CD4-positive, alpha-beta T cell treated with Interleukin-21 for 1 hour (primary cell): ENCODE measurements around the gene LAMP2.
"Not testable (repeated sequence)": the region's sequence is repeated elsewhere in the genome, so short reads cannot be mapped to it uniquely, and the experiment has no call there.

Experiments used
- DNase-seq: peaks from one replicate; pipeline ENCODE4 v3.0.0-alpha.2; 2020

The LAMP2 gene

GRCh38 chrX:120468825-120469525 is at the start of gene LAMP2:
Gene LAMP2 (minus strand): TSS chrX:120469296. CDS start chrX:120469169, 127 bp downstream.
- DNase-seq: peak; percentile 84

GRCh38 chrX:120517936-120518335 is 48.8 kb upstream of the LAMP2 start:
- no peak for DNase-seq

DNA sequence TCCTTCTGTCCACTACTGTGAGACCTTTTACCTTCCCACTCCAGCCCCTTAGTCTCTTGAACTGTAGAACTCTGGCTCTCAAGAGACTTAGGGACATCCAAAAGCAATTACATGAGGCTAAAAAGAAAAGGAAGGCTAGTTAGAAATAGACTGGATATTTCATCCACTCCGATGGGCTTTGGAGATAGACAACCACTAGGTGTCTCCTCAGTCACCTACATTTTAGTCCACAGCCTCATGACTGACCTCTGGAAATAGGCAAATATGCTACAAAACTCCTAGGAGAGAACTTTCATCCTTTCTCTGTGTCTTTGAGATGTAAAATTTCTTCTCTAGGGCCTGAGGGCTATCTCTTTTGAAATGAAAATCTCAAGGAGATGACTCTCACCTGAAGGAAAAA is 45.1 kb upstream of the LAMP2 start:
- DNase-seq: no peak

GRCh38 chrX:120512627-120513026 is 43.5 kb upstream of the LAMP2 start:
- DNase-seq: no peak

- DNase-seq: no peak
Measured at GRCh38 chrX:120512222-120512621, 43.1 kb upstream of the LAMP2 start.

DNA sequence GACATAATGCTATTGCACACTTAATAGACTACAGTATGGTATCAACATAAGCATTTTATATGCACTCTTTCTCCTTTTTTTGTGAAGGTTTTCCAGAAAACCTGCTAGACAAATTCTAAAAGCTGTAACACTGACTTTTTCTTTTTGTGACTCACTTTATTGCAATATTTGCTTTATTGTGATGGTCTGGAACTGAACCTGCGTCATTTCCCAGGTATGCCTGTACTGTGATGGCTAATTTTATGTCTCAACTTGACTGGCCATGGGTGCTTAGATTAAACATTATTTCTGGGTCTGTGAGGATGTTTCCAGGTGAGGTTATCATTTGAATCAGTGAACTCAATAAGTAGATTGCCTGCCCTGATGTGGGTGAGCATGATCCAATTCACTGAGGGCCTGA is 35.5 kb upstream of the LAMP2 start:
- DNase-seq: no peak

GRCh38 chrX:120499301-120500072 is 30.4 kb upstream of the LAMP2 start:
- DNase-seq: no peak

- not testable (repeated sequence) for DNase-seq
Measured at GRCh38 chrX:120490119-120490518, 21.0 kb upstream of the LAMP2 start.

DNA sequence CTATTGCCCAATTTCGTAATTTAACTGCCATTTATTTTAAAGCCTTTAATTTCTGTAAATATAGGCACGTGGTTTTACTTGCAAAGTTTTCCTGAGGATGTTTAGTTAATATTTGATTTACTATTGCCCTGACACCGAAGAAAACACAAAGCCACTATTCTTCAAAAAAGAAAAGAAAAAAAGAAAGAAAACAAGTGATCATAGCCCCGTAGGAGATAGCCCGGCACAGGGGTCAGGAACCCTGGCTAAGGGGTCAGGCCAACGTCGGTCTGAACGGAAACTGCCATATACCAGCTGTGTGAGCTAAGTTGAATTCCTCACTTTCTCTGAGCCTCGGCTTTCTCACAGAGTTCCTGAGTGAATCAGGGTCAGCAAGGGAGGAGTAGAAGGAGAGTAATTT is 17.7 kb upstream of the LAMP2 start:
- no peak for DNase-seq

- DNase-seq: peak; percentile 72
Measured at GRCh38 chrX:120485638-120486520, 16.8 kb upstream of the LAMP2 start.

GRCh38 chrX:120485315-120485637 is 16.2 kb upstream of the LAMP2 start:
- no peak for DNase-seq

DNA sequence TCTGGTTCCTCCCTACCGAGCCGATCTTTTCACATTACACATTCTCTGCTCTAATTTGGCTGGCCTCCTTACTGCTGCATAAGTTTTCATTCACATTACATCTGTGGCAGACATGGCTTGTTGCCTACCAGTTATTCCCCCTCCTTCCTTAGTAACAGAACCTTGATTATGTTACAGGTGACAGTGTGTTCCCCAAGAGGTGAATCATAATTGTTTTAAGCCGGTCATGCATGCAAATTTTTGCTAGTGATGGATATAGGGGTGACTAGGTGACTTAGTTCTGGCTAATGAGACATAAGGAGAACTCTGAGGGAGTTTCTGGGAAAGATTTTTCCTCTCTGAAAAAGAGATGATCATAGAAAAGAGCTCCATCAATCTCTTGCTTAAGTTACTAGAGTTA is 8.4 kb upstream of the LAMP2 start:
- DNase-seq: no peak

DNA sequence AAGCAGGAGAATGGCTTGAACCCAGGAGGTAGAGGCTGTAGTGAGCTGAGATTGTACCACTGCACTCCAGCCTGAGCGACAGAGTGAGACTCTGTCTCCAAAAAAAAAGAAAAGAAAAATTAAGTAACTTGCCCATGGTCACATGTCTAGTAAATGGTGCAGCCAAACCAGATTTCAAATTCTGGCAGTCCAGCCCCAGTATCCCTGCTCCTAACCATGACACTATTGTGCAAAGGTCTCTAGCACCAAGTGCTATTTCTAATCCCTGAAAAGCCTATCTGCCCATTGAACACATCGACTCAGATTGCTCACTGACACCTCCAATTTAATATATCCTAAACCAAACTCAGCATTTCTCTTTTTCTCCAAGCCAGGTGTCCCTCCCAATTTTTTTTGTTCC is 7.6 kb upstream of the LAMP2 start:
- no peak for DNase-seq

DNA sequence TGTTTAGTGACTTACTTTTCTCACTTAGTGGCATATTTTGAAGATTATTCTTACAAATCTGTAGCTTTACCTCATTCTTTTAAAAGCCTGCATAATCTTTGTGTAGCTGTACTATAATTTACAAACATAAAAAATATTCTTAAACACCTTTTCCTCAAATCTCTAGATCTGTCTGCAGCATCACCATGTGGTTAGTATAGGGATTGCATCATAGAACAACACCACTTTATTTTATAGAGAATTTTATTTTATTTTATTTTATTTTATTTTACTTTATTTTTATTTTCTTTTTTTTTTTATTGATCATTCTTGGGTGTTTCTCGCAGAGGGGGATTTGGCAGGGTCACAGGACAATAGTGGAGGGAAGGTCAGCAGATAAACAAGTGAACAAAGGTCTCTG is 6.4 kb upstream of the LAMP2 start:
- peak; percentile 51 for DNase-seq

DNA sequence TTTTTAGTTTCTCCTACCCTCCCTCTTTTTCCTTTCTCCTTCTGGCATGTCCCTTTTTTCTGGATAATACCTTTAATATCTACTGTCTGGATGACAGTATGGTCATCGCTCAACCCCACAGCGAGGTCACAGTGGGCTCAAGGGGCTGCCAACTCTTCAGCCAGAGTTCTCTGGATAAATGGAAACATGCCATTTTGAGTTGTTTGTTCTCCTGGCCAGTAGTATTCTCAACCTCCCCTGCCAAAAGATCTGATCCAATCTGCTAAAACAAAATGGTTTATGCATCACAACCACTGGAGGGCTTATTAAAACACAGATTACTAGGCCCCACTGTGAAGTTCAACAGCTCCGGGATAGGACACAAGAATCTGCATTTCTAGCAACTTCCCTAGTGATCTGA is 5.0 kb upstream of the LAMP2 start:
- no peak for DNase-seq

DNA sequence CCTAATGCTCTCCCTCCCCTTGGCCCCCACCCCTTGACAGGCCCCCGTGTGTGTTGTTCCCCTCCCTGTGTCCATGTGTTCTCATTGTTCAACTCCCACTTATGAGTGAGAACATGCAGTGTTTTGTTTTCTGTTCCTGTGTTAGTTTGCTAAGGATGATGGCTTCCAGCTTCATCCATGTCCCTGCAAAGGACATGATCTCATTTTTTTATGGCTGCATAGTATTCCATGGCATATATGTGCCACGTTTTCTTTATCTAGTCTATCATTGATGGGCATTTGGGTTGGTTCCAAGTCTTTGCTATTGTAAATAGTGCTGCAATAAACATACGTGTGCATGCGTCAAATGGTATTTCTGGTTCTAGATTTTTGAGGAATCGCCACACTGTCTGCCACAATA is 561 bp upstream of the LAMP2 start:
- not testable (repeated sequence) for DNase-seq

DNA sequence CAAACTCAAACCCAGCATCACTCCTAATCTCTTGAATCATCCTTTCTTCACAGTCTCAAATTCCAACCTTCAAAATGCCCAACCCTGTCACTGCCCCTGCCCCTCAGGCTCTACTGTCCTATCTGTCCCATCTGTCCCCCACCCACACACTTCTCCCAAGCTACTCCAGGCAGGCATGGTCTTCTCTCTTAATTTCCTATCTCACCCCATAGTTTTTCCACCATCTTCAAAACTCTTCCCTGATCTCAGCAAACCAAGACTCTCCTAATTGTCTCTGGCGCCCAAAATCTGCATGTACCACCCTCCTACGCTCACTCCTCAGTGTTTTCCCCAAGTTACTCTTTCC is 644 bp downstream of the LAMP2 start:
- DNase-seq: no peak

DNA sequence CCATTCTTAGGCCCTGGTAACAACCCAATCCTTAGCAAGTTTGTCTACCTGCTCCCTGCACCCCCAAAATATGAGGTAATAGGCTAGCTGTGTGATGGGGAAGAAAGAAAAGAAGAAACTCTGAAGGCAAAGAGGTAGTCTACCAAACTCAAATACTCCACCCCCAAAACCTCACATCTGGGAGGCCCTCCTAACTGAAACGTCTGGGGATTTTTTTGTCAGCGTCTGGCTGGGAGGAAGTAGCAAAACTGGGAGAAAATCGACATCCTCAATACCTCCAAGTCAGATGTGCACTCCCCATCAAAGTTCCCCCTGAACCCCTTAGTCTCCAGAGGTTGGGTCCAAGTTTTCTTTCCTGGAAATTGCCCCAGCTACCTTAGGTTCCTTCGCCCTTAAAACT is 1.0 kb downstream of the LAMP2 start:
- DNase-seq: no peak

GRCh38 chrX:120464411-120464810 is 4.7 kb downstream of the LAMP2 start:
- DNase-seq: no peak

GRCh38 chrX:120463241-120463640 is 5.9 kb downstream of the LAMP2 start:
- DNase-seq: no peak

GRCh38 chrX:120462370-120462769 is 6.7 kb downstream of the LAMP2 start:
- no peak for DNase-seq

DNA sequence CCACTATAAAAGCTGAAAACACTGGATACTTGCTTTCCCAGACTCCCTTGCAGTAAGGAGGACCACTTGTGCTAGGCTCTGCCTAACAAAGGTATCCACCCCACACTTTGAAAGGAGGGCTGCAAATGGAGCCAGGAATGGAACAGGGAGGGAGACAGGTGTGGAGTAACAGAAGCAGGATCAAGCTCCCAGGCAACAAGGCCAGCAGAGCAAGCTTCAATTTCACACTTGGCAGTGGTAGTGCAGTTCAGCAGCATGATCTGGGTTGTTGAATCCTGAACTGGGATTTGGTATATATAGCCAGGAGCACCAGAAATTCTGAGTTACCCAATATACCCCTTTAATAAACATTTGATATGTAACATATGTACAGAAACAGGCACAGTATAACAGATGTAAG is 9.8 kb downstream of the LAMP2 start:
- DNase-seq: no peak

DNA sequence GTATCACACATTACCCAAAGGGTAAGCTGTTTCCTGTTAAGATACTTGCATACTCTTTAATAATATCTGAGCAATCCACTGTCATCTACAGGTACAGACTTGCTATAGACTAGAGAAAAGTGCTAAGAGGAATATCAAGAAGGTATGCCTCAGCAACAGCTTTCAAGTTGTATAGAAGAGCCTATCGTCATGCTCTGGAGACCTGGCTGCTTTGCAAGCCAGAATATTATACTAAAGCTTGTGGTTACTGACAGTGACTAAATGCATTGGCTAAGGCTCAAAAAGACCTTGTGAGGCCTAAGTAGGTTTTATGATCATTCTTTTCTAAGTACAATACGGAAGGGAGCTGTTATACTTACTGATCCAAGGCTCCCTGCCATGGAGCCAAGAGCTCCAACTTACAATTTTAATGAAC is 11.3 kb downstream of the LAMP2 start:
- peak; percentile 8 for DNase-seq

DNA sequence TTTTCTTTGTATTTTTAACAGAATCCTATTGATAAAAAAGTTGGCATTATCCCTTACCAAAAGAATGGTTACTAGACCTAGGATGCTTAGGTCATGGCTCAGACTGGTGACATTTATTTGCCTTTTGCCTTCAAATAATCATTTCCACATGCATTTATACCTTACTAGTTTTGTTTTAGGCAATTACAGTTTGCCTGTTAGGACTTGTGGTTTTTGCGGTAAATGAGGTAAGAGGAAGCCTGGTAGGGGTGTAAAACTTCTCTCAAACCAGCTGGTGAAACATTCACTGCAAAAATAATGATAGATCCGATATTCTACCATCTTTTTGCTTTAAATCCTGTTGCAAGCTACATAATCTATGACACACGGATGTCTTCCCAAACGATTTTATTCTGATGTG is 12.1 kb downstream of the LAMP2 start:
- DNase-seq: peak; percentile 32
